ENCODE results near the gene GJA9. TPM values are rescaled to one million over a fixed set of nuclear protein-coding genes. Genes with fewer than 3 reads are reported as not detected.
"Not testable (repeated sequence)": the region's sequence is repeated elsewhere in the genome, so short reads cannot be mapped to it uniquely, and the experiment has no call there.

GJA9 gene
- total RNA-seq, 2 donors from 2014 or later, result not detected

- H3K36me3 ChIP-seq, result peaks cover 9% of the 10 kb centered on the region
- H3K27me3 ChIP-seq (replicated peaks; ENCODE audit: insufficient read depth), result no peaks in the 10 kb centered on the region
- DNase-seq (ENCODE audit: low spot score), result no peak
- H3K9me3 ChIP-seq, result no peaks in the 10 kb centered on the region
- no peaks in the 10 kb centered on the region for H3K4me1 ChIP-seq (ENCODE audit: control insufficient read depth in 1 of 2, low read depth in 2 of 2)
- ATAC-seq (ENCODE audit: insufficient number of reproducible peaks, low FRiP score, low read depth), result no peak
- H3K27ac ChIP-seq, result no peak overlapping the region
- H3K4me3 ChIP-seq, result no peak overlapping the region
- no peak for TF ChIP-seq CTCF (IDR thresholded peaks at IDR 0.05)
Measured at GRCh38 chr1:38840281-38840680, 41.1 kb downstream of the GJA9 start.

- Histone ChIP-seq H3K9me3 (no peaks in the 10 kb centered on the region), H3K36me3 (peaks cover 3% of the 10 kb centered on the region), H3K27me3 (replicated peaks; ENCODE audit: insufficient read depth) (no peaks in the 10 kb centered on the region), H3K4me3 (no peak overlapping the region), H3K4me1 (ENCODE audit: control insufficient read depth in 1 of 2, low read depth in 2 of 2) (no peaks in the 10 kb centered on the region), H3K27ac (no peak overlapping the region)
- DNase-seq (ENCODE audit: low spot score) (no peak), ATAC-seq (ENCODE audit: insufficient number of reproducible peaks, low FRiP score, low read depth) (no peak)
- TF ChIP-seq CTCF (IDR thresholded peaks at IDR 0.05), result no peak
Measured at GRCh38 chr1:38839363-38839762, 42.0 kb downstream of the GJA9 start.

GRCh38 chr1:38836316-38836715 lies 45.1 kb downstream of the GJA9 start:
- ATAC-seq (ENCODE audit: insufficient number of reproducible peaks, low FRiP score, low read depth); DNase-seq (ENCODE audit: low spot score); H3K4me3 ChIP-seq; H3K36me3 ChIP-seq; H3K27ac ChIP-seq; H3K27me3 ChIP-seq (replicated peaks; ENCODE audit: insufficient read depth); H3K9me3 ChIP-seq; H3K4me1 ChIP-seq (ENCODE audit: control insufficient read depth in 1 of 2, low read depth in 2 of 2): not testable (repeated sequence)

GRCh38 chr1:38834937-38835827 lies 46.2 kb downstream of the GJA9 start:
- peak; percentile 82 for ATAC-seq (ENCODE audit: insufficient number of reproducible peaks, low FRiP score, low read depth)
- Histone ChIP-seq H3K36me3 (peaks cover 3% of the 10 kb centered on the region), H3K4me3 (no peak overlapping the region), H3K27ac (no peak overlapping the region), H3K4me1 (ENCODE audit: control insufficient read depth in 1 of 2, low read depth in 2 of 2) (no peaks in the 10 kb centered on the region), H3K27me3 (replicated peaks; ENCODE audit: insufficient read depth) (no peaks in the 10 kb centered on the region), H3K9me3 (no peaks in the 10 kb centered on the region)
- TF ChIP-seq CTCF (IDR thresholded peaks at IDR 0.05), result peak; percentile 74
- DNase-seq (ENCODE audit: low spot score), result no peak

GRCh38 chr1:38834221-38834782 lies 47.1 kb downstream of the GJA9 start:
- H3K4me1 ChIP-seq (ENCODE audit: control insufficient read depth in 1 of 2, low read depth in 2 of 2), result no peaks in the 10 kb centered on the region
- DNase-seq (ENCODE audit: low spot score) (no peak), ATAC-seq (ENCODE audit: insufficient number of reproducible peaks, low FRiP score, low read depth) (no peak)
- no peak overlapping the region for H3K4me3 ChIP-seq
- H3K27me3 ChIP-seq (replicated peaks; ENCODE audit: insufficient read depth), result no peaks in the 10 kb centered on the region
- H3K36me3 ChIP-seq, result peaks cover 1% of the 10 kb centered on the region
- no peaks in the 10 kb centered on the region for H3K9me3 ChIP-seq
- no peak overlapping the region for H3K27ac ChIP-seq
- no peak for TF ChIP-seq CTCF (IDR thresholded peaks at IDR 0.05)

Data from thoracic aorta (tissue), 2 donors.